Stimulated activated CD4-positive, alpha-beta T cell treated with anti-CD3 and anti-CD28 coated beads, Interleukin-4, amount 100 ng/mL, for 24 hours (primary cell): ENCODE results near the gene MYO10.

ENCODE experiments used
- DNase-seq: peaks from one replicate; pipeline ENCODE4 v3.0.0-alpha.2; 2020

Gene MYO10

DNA sequence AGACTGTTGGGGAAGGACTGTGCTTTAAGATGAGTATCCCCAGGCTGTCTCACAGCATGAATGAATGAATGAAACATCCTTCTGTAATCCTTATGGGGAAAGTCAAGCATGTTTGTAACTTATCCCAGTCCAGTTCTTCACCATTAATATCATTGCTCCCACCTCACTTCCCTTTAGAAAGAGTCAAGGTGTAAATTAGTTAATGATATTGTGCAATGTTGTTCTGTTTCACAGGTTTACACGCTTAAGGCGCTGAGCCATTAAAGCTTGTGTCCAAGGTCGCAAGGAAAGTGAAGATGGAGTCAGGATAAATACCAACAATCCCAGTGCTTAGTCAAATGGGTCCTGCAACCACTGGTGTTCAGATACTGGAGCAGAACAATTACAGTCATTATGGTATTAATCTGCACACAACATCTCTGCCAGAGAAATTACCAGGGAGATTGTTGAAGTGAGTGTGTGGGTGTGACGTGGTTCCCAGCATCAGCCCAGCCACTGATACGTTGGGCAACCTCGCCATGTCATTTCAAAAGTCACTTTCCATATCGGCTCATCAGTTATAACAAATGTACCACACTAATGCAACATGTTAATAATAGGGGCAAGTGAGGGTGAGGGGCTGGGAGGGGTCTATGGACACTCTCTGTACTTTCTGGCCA, 1.5 kb upstream of the MYO10 start:
- DNase-seq, result no peak

DNA sequence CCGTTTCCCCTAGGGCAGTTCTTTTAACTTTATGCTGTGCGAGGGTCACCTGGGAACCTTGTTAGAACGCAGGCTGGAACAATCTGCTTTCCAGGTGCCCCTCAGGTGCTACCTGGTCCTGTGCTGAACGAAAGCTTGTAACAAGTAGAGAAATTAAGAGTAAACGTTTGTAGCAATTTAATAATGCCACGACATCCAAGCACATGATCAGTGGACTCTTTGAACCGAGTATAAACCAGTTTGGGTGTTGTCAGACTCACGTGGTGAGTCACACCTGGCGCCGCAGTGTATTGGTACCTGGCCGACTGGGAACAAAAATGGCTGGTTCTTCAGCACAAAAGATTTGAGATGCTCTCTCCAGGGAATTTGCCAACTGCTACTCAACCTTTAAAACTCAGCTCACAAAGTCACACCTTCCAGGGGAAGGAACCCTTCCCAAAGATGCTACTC, 926 bp upstream of the MYO10 start:
- DNase-seq, result no peak

DNA sequence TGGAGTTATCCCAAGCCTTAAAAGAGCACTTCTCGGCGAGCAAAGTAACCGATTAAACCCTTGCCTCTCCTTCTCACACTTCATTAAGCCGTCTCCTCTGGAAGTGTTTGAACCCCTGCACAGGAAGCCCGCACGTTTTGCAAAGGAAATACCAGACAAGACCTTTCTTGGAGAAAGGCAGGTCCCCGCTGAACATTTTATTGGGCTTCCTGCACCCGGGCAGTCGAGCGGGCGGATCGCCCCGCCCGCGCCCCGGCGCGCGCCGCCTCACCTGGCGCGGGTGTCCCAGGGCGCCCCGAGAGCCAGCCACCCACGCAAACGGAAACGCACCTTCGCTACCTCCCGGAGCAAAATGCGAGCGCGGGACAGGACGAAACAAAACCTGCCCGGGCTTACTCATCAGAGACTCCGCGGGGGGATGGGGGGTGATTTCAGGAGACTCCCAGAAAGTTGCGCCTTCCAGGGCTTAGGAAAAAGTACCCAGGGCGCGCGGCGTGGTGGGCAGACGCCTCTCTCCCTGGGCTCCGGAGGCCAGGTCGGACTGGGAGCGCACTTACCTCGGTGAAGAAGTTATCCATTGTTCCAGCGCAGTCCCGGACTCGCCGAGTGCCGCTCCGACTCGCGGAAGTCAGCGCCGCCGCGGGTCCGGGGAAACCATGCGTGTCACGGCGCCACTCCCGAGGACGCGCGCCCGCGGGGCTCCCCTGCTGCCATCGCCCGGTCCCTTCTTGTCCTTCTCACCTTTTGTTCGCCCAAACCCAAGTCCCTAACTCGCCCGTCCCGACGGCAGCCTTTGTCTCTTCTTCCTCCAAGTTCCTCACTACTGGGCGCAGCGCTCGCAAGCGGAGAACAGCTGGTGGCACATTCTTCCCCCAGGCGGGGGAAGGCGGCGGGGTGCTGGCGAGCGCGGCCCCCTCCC, 598 bp downstream of the MYO10 start:
- no peak for DNase-seq

DNA sequence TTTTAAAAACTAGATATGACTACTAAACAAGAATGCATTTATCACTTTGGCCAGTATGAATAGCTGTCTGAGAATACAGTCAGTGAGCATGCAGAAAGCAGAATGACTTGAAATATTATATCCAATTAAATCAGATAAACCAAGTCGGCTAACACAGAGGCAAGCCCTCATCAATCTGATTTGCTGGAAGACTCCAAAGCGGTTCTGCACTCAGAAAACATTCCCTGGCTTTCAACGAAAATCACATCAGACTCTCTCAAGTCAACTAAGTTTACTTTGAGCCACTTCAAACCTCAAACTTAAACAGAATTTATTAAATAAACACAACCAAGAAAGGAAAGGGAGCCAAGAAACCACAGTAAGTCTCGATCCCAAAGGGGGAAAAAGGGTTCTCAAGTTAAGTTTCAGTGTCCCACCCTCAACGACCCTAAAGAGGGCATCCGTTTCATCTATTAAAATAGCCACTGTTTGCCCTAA, 1.4 kb downstream of the MYO10 start:
- DNase-seq, result no peak

DNA sequence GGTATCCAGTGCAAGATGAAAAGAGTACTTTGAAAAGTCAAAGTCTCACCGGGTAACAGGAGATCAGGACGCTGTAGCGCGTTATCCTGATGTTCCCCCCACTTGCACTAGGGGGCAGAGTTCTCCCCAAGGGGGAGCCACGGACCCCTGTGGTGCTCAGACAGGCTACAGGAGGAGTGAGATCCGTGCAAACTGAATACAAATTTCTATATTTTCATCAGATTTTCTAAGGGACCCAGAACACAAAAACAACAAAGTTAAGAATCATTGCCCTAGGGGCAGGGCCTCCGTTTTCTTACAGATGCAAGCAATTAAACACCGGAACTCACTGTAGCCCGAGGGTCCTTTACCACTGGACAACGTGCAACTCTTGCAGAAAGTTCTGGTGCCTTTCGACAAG, 2.0 kb downstream of the MYO10 start:
- peak; percentile 4 for DNase-seq

DNA sequence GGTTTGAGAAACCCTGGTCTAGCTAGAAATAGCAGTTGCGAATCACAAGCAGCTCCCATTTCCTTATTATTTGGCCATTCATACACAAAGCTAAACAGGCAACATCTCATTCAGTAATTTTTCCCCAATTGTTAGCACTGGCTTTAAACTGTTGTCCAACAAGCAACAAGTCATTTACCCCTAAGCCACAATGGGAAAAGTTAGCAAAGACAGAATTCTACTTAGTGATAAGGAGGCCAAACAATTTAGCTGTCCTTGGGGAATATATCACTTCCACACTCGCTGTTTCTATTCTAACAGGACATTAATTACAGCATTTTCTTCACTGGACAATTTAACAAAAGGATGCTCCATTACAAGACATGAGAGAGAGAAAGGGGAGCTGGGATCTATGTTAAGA, 2.8 kb downstream of the MYO10 start:
- no peak for DNase-seq

DNA sequence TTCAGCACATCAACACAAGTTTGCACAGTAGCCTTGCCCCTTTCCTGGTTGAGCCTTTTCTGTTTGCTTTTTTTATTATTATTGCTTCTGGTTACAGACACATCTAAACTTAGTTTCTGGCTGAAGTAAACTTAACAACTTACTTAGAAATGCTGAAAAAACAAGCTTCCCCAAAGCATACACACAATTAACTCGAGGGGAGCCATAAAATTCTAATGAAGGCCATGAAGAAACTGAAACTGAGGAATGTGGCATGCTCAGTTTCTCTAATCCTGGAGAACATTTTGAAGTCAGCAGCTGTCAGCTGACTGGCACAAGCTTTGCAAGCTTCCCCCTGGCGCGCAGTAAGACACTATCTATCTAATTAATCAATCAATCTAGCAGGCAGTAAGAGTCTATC, 3.7 kb downstream of the MYO10 start:
- DNase-seq, result no peak

DNA sequence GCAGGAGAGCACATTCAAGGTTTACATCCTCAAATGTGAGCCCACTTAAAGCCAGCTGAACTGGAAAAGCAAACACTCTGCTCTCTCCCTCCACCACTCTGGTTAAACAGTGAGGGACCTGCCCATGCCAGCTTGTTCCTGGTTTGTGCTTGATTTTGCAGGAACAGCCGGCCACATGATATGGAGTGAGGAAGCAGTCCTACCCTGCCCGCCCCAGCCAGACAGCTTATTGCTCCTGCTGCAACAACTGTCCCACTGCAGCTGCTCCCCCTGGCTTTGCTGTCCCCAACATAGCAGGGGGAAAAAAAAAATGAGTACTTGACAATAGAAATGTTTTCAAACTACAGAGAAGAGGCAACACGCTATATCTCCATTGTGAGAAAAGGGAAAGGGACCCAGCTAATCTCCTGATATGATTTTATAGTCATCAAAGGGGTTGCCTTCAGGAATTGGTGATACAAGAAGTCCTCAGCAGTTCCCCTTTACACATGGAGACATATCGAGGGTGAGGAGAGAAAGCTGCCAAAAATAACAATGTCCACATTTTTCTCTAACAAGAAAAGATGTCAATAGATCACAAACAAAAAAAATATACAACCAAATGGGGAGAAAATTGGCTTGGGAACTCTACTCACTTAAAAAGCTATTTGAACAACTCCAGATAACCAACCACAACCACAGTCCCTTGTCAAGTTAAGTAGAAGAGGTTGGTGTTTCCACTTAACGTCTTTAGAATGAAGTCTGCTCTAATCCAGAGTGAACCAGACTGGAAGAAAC, 4.6 kb downstream of the MYO10 start:
- no peak for DNase-seq

DNA sequence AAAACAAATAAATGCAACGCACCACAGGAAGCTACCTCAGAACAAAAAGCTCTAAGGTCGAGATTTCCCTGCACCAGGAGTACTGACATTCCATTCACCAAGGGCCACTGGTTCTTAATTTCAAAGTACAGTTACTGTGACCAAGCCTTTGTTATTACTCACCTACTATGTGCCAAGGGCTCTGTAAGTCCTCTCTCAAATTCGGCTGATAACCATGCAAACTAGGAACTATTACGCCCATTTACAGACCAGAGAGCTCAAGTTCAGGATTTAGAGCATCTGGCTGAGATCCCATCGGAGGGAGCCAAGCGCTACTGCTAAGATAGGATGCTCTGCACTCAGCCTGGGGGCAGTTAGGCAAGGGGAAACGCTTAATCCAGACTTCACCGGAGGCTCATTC, 5.6 kb downstream of the MYO10 start:
- no peak for DNase-seq

DNA sequence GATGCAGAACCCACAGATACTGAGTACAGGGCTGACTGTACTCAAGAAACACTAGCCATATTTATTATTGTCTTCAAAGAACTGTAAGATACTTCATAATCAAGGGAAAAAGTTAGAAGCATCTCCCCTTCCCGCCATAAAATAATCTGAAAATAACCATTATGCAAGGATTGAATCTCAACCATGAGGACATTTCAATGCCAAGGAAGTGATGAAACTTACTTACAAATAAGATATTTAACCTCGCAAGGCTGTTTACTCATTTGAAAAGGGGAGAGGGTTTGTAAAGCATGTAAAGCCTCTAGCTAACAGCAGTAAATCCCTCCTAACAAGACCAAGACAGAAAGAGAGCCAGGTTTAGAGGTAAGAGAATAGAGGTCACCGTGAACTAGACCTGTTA, 6.3 kb downstream of the MYO10 start:
- DNase-seq, result no peak

DNA sequence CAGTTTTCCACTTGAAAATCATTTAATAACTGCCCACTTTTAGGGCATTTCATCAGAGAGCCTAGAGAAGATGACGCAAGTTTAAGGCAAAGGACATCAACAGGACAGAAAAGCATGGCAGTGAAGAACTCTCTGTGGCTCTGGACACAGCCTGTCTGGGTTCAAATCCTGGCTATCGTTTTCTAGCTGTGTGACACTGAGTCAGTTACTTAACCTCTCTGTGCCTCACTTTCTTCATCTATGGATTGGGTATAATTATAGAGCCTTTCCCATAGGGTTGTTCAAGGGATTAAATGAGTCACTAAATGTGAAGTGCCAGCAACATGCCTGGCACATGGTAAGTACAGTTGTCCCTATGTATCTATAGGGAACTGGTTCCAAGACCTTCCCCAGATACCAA, 6.7 kb downstream of the MYO10 start:
- DNase-seq, result no peak

DNA sequence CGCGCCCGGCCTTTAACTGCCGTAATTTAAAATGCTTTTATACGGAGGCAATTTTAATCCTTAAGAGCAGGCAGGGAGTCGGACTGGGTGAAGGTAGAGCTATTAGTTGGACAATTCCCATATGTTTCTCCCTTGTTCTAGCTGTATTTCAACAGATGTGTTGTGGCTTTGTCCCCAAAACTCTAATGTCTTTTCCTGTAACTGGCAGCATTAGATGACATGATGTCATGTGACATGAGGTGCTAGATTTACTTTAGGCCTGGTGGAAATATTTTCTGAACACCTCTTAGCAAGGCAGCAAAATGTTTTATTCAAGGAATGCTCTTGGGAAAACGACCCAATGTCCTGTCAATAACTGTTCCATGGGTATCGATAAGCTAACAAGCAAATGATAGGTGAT, 8.5 kb downstream of the MYO10 start:
- no peak for DNase-seq

DNA sequence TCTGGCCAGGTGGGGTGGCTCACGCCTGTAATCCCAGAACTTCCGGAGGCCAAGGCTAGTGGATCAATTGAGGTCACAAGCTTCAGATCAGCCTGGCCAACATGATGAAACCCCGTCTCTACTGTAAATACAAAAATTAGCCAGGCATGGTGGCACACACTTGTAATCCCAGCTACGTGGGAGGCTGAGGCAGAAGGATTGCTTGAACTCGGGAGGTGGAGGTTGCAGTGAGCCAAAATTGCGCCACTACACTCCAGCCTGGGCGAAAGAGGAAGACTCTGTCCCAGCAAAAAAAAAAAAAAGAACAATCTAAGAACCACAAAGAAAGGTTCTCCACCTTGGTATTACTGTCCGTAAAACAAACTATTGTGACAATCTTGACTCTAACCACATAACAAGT, 9.7 kb downstream of the MYO10 start:
- no peak for DNase-seq

DNA sequence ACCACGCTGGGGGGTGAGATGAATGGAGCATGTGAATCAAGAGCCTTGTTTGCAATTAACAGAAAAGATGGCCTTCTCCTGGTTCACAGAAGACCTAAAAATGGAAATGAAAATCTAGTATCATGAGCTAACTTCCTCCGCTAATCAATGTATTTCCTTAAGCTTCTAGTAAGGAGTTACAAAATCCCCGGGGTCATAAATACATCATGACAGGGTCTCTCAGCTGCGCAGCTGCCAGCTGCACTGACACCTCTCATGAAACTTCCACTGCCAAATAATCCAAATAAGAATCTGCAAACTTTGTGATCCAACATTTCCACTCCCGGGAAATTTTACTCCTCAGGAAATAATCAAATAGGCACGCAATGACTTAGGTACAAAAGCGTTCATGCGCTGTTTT, 11.9 kb downstream of the MYO10 start:
- DNase-seq, result no peak

DNA sequence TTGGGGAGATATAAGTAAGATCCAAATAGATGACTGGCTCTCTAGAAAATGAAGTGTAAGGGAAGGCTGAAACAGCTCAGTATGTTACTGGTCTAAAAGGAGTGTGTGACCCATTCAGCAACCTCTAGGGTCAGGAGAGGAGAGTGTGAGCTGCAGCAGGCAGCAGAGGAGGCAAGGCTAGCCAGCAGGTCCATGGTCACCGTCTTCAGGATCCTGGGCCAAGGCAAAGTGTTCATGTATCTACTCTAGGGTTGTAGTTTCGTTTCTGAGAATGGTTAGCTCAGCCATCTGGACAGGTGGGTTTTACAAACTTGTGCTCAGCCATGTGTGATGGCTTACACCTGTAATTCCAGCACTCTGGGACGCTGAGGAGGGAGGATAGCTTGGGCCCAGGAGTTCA, 13.7 kb downstream of the MYO10 start:
- DNase-seq, result no peak

DNA sequence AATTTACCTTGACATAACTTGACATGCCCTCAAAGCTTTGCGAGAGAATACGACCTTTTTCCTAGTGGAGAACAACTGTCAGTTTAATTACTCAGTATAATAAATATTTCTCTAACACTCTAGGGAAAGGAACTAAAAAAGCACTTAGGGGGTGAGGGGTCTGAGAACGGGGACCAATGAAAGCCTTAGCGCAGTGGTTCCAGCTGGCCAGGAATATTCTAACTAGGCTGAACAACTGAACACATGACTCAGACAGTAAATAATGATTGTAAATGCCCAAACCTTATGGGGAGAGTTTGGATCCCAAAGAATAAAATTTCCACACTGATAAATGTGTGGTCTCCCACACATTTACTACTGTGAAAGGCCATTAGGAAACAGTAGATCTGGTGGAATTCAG, 14.9 kb downstream of the MYO10 start:
- DNase-seq, result no peak

DNA sequence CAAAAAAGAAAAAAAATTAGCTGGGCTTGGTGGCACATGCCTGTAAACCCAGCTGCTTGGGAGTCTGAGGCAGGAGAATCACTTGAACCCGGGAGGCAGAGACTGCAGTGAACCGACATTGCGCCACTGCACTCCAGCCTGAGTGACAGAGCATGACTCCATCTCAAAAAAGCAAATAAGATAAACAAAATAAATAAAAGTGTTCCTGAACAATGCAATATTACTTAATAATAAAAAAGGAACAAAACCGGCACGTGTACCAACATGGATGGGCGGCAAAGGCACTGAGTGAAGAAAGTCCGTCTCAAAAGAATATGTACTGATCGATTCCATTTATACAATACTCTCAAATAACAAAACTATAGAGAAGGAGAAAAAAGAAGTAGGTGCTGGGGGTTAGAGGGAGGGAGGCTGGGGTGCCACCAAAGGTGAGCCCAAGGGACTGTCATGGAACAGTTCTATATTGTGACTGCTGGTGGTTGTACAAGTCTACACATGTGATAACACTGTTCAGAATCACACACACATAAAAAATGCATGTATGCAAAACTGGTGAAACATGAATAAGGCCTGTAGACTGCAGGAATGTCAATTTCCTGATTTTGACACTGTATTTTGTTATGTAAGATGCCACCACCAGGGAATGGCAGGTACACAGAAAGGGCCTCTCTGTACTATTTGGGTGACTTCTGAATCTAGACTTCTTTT, 15.8 kb downstream of the MYO10 start:
- no peak for DNase-seq

DNA sequence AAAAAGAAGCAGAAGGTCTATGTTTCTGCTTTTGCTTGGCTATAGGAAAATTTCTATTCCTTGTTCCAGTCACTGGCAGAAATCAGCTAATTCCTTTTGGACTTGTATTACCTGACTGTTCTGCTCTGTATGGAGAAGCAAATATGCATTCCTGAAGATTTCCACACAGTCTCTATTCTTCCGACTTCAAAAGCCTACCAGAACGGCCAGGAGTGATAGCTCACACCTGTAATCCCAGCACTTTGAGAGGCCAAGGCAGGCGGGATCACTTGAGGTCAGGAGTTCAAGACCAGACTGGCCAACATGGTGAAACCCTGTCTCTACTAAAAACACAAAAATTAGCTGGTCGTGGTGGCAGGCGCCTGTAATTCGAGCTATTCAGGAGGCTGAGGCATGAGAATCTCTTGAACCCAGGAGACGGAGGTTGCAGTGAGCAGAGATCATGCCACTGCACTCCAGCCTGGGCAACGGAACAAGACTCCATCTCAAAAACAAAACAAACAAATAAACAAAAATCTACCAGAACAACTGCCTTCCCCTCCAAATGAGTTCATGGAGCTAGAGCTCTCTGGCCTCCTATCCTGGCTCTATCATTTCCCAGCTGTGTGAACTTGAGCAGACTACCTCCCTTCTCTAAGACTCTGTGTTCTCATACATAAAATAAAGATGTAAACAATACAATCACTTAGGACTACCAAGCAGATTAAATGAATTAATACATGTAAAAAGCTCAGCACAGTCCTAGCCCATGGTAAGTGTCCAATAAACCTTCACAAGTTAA, 17.0 kb downstream of the MYO10 start:
- DNase-seq, result no peak

DNA sequence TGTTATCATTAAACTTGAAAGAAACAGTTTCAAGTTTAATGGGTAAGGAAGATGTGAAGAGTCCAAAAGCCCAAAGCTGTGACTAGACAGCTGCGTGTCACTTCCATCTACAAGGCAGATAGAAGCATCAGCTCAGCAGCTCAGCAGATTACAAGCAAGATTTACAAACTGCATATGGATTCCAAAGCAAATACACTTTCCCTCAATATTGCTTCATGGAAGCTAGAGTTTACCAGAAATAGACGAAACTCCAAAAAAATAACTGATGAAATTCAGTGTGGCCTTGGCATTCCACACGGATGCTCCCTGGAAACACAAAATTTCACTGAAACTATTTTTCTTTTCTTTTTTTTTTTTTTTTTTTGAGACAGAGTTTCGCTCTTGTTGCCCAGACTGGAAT, 17.9 kb downstream of the MYO10 start:
- DNase-seq, result no peak

DNA sequence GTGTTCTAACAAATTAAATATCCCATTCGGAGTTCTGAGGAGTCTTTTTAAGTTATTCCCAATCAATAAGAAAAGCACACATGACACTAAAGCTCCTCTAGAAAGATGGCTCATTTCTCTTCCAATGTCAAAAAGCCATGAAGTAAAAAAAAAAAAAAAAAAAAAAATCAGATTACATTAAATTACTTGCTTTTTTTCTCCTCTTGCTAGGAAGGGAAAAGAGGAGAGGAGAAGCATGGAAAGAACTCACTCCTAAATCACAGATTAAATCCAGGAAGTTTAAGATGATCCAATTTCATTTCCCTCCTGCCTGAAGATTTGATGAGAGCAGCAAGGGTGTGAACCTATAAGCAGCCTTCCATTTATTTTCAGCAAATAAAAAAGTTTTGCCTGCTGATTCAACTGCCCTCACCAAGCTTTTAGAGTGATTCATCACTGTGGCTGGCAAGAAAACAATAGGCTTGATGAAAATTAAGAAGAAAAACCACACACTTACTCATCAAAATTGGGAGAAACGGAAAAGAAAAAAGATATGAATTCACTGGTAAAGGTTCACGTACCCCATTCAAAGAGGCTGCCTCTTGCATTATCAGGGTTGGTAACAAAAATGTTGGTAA, 19.7 kb downstream of the MYO10 start:
- no peak for DNase-seq

DNA sequence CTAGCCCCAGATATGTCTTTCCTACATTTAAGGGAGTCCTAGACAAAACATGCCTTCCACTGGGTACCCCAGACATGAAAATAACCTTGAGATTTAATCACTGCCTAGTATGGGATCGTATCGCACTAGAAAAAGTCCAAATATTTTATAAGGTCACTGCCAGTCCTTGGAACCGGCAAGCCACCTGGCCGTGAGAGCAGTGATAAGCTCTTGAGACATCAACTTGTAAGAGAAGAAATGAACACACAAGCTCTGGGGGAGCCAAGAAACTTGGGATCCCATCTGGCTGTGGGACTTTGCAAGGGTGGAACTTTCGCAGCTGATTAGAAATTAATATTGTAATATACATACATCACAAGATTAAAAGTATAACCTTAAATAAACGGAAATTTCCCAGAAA, 21.5 kb downstream of the MYO10 start:
- DNase-seq, result no peak

DNA sequence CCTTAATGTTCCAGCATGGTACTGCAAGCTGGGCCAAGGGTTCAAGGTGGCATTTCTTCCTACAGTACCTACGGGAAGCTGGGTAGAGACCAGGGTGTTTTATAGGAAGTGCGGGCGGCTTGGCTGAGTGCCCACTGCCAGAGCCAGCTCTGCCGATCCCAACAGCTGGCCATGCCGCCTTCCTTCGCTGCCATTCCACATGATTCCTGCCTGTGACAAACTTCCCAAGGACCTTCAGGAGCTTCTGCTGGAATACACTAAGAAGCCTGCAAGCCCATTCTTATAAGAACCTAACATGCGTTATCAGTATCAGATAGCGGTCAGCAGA, 22.0 kb downstream of the MYO10 start:
- DNase-seq, result no peak
